WTC11 (cell line): Measurements from ENCODE around the gene SH3BGRL3. TPM values are rescaled to one million over a fixed set of nuclear protein-coding genes. Genes with fewer than 3 reads are reported as not detected.

Experiments used
- ATAC-seq: fragments of 200-7000 bp; cut with Tn5 transposase; 2 replicates; pipeline ENCODE4 v1.10.0; 2021; ENCODE audit warnings: mild to moderate bottlenecking, moderate library complexity
- CTCF ChIA-PET: fragments of 300-600 bp; sonication (Branson Sonifier 250); formaldehyde crosslinking; loops from one replicate; lab custom pipeline; 2021; ENCODE audit warnings: antibody characterized with exemption; lab: Charles Lee
- POLR2A ChIA-PET: fragments of 350-600 bp; sonication (Branson Sonifier 250); formaldehyde crosslinking; loops from one replicate; lab custom pipeline; 2021; ENCODE audit warnings: antibody characterized with exemption; lab: Charles Lee
- DNase-seq: peaks from one replicate; pipeline ENCODE4 v3.0.0; 2021; ENCODE audit warnings: low spot score
- H3K27ac Mint-ChIP-seq: 2 replicates; pipeline ENCODE4 v1.8.0; 2021; ENCODE audit warnings: mixed read lengths
- H3K27me3 Mint-ChIP-seq: 2 replicates; pipeline ENCODE4 v1.8.0; 2021; ENCODE audit warnings: low read depth, mild to moderate bottlenecking, moderate library complexity, mixed read lengths
- H3K36me3 Mint-ChIP-seq: 2 replicates; pipeline ENCODE4 v1.8.0; 2021; ENCODE audit warnings: mixed read lengths
- H3K4me1 Mint-ChIP-seq: 2 replicates; pipeline ENCODE4 v1.8.0; 2022; ENCODE audit warnings: mixed read lengths
- H3K4me3 Mint-ChIP-seq: 2 replicates; pipeline ENCODE4 v1.8.0; 2021; ENCODE audit warnings: mild to moderate bottlenecking, moderate library complexity, mixed read lengths
- H3K9me3 Mint-ChIP-seq: 2 replicates; pipeline ENCODE4 v1.8.0; 2021; ENCODE audit warnings: mixed read lengths
- AFF4 ChIP-seq: sonication (generic); formaldehyde crosslinking; IDR thresholded peaks from 2 replicates; pipeline ENCODE4 v1.8.1; 2023; ENCODE audit warnings: mild to moderate bottlenecking, missing genetic modification reagents, borderline replicate concordance
- ATF6 ChIP-seq: sonication (generic); formaldehyde crosslinking; IDR thresholded peaks from 2 replicates; pipeline ENCODE4 v1.8.1; 2023; ENCODE audit warnings: mild to moderate bottlenecking, missing genetic modification reagents
- CBFB ChIP-seq: sonication (generic); formaldehyde crosslinking; IDR thresholded peaks from 2 replicates; pipeline ENCODE4 v1.8.1; 2022; ENCODE audit warnings: mild to moderate bottlenecking, low read depth, missing genetic modification reagents
- CREB1 ChIP-seq: sonication (generic); formaldehyde crosslinking; IDR thresholded peaks from 2 replicates; pipeline ENCODE4 v1.8.0; 2023; ENCODE audit warnings: mild to moderate bottlenecking, missing genetic modification reagents
- E2F4 ChIP-seq: sonication (generic); formaldehyde crosslinking; IDR thresholded peaks from 2 replicates; pipeline ENCODE4 v1.8.1; 2022; ENCODE audit warnings: low read depth, mild to moderate bottlenecking, moderate library complexity, missing genetic modification reagents, borderline replicate concordance
- FOXP1 ChIP-seq: sonication (generic); formaldehyde crosslinking; IDR thresholded peaks from 2 replicates; pipeline ENCODE4 v1.8.0; 2022; ENCODE audit warnings: missing genetic modification reagents, mild to moderate bottlenecking, moderate library complexity, borderline replicate concordance
- HMGA2 ChIP-seq: fragments of 250-450 bp; sonication (Bioruptor Pico); IDR thresholded peaks from 2 replicates; pipeline ENCODE4 v1.4.0; 2021; ENCODE audit warnings: mild to moderate bottlenecking, moderate library complexity
- NFATC4 ChIP-seq: fragments of 250-450 bp; sonication (Bioruptor Pico); IDR thresholded peaks from 2 replicates; pipeline ENCODE4 v1.9.0; 2021; ENCODE audit warnings: mild to moderate bottlenecking
- NR1H2 ChIP-seq: sonication (generic); formaldehyde crosslinking; IDR thresholded peaks from 2 replicates; pipeline ENCODE4 v1.9.0; 2021; ENCODE audit warnings: mild to moderate bottlenecking, moderate library complexity, missing genetic modification reagents
- RELA ChIP-seq: sonication (generic); formaldehyde crosslinking; IDR thresholded peaks from 2 replicates; pipeline ENCODE4 v1.8.1; 2022; ENCODE audit warnings: missing genetic modification reagents, mild to moderate bottlenecking, borderline replicate concordance
- TCF7 ChIP-seq: sonication (generic); formaldehyde crosslinking; IDR thresholded peaks from 2 replicates; pipeline ENCODE4 v1.8.0; 2022; ENCODE audit warnings: mild to moderate bottlenecking, low read depth, missing genetic modification reagents, moderate library complexity
- ZBTB21 ChIP-seq: sonication (generic); formaldehyde crosslinking; IDR thresholded peaks from 2 replicates; pipeline ENCODE4 v1.8.1; 2023; ENCODE audit warnings: mild to moderate bottlenecking, missing genetic modification reagents, borderline replicate concordance
- ZMAT4 ChIP-seq: fragments of 250-450 bp; sonication (Bioruptor Pico); IDR thresholded peaks from 2 replicates; pipeline ENCODE4 v1.9.0; 2021; ENCODE audit warnings: mild to moderate bottlenecking
- ZNF317 ChIP-seq: sonication (generic); formaldehyde crosslinking; IDR thresholded peaks from 2 replicates; pipeline ENCODE4 v1.8.1; 2023; ENCODE audit warnings: low read depth, mild to moderate bottlenecking, moderate library complexity, missing genetic modification reagents, borderline replicate concordance
- ZNF425 ChIP-seq: fragments of 250-450 bp; sonication (Bioruptor Pico); conservative IDR thresholded peaks from 2 replicates; pipeline ENCODE4 v1.9.0; 2021; ENCODE audit warnings: mild to moderate bottlenecking
- ZNF512 ChIP-seq: sonication (generic); formaldehyde crosslinking; IDR thresholded peaks from 2 replicates; pipeline ENCODE4 v1.8.1; 2022; ENCODE audit warnings: missing genetic modification reagents, borderline replicate concordance
- ZNF532 ChIP-seq: fragments of 250-450 bp; sonication (Bioruptor Pico); IDR thresholded peaks from 2 replicates; pipeline ENCODE4 v1.9.0; 2021; ENCODE audit warnings: mild to moderate bottlenecking, borderline replicate concordance
- ZNF671 ChIP-seq: fragments of 250-450 bp; sonication (Bioruptor Pico); IDR thresholded peaks from 2 replicates; pipeline ENCODE4 v1.8.0; 2021; ENCODE audit warnings: mild to moderate bottlenecking
- total RNA-seq: library from RNA; stranded (reverse); gene quantifications from 3 replicates; pipeline ENCODE4 v1.2.3, GENCODE V29; 2021

SH3BGRL3 gene
- total RNA-seq, 1 experiment from 2014 or later: 70.8 TPM

- no peak for TF ChIP-seq ZNF425 (CRISPR knock-in tag)
- TF ChIP-seq ZBTB21: no peak
- no peak for TF ChIP-seq NR1H2
- no peak for TF ChIP-seq NFATC4 (CRISPR knock-in tag)
- no peak for TF ChIP-seq CBFB (CRISPR knock-in tag)
- no peak for TF ChIP-seq HMGA2 (CRISPR knock-in tag)
- no peak for TF ChIP-seq RELA (CRISPR knock-in tag)
- no peak for TF ChIP-seq ZNF317 (CRISPR knock-in tag)
- no peak for TF ChIP-seq AFF4
- TF ChIP-seq ZMAT4 (CRISPR knock-in tag): no peak
- TF ChIP-seq FOXP1 (CRISPR knock-in tag): no peak
- no peak for TF ChIP-seq CREB1 (CRISPR knock-in tag)
Observed at GRCh38 chr1:26296340-26297056, 16.6 kb downstream of the SH3BGRL3 start (continued).

GRCh38 chr1:26297057-26297790, 17.3 kb downstream of the SH3BGRL3 start:
- H3K9me3 Mint-ChIP-seq: no peaks in the 10 kb centered on the region
- POLR2A ChIA-PET: no interaction called here
- no peak overlapping the region for H3K4me3 Mint-ChIP-seq
- no peaks in the 10 kb centered on the region for H3K27me3 Mint-ChIP-seq
- peaks cover 3% of the 10 kb centered on the region for H3K4me1 Mint-ChIP-seq
- ATAC-seq: no peak
- DNase-seq: no peak
- CTCF ChIA-PET: interaction anchor here (0.9 to 2.2 kb wide), 2 partner anchors 11 to 25 kb away, joined by 3 to 10 read pairs; no protein-coding TSS in a partner anchor
- no peaks in the 10 kb centered on the region for H3K36me3 Mint-ChIP-seq
- no peak overlapping the region for H3K27ac Mint-ChIP-seq
- TF ChIP-seq ZNF532 (CRISPR knock-in tag): no peak
- TF ChIP-seq HMGA2 (CRISPR knock-in tag): no peak
- no peak for TF ChIP-seq ZNF671 (CRISPR knock-in tag)
- TF ChIP-seq ZBTB21: no peak
- TF ChIP-seq TCF7 (CRISPR knock-in tag): no peak
- no peak for TF ChIP-seq ATF6 (CRISPR knock-in tag)
- TF ChIP-seq RELA (CRISPR knock-in tag): no peak
- TF ChIP-seq E2F4 (CRISPR knock-in tag): no peak
- no peak for TF ChIP-seq ZNF512 (CRISPR knock-in tag)
